Neural cell (in vitro differentiated cells): ENCODE data around the gene ATP2B2.

Experiments
- EP300 ChIP-seq: fragments of 450-650 bp; conservative IDR thresholded peaks from 2 replicates; pipeline ENCODE4 v1.6.1; 2014; ENCODE audit warnings: antibody characterized with exemption, mild to moderate bottlenecking, moderate library complexity; ENCODE audit not compliant: poor library complexity, severe bottlenecking
- EZH2 ChIP-seq: fragments of 200-600, 300-800 bp; shearing (Covaris generic), sonication (generic); IDR thresholded peaks from 2 replicates; pipeline ENCODE4 v1.6.1; 2014; ENCODE audit warnings: antibody characterized with exemption, low read length, borderline replicate concordance, mild to moderate bottlenecking; ENCODE audit not compliant: insufficient read depth, poor library complexity, severe bottlenecking
- MXI1 ChIP-seq: fragments of 450-650 bp; conservative IDR thresholded peaks from 2 replicates; pipeline ENCODE4 v1.6.1; 2014; ENCODE audit warnings: antibody characterized with exemption, mild to moderate bottlenecking; ENCODE audit not compliant: poor library complexity, severe bottlenecking
- POLR2AphosphoS5 ChIP-seq: IDR thresholded peaks from 2 replicates; pipeline ENCODE4 v1.6.1; 2012
- RAD21 ChIP-seq: fragments of 450-650 bp; conservative IDR thresholded peaks from 2 replicates; pipeline ENCODE4 v1.6.1; 2014; ENCODE audit warnings: antibody characterized with exemption, mild to moderate bottlenecking, moderate library complexity
- SMC3 ChIP-seq: fragments of 450-650 bp; conservative IDR thresholded peaks from 2 replicates; pipeline ENCODE4 v1.6.1; 2014; ENCODE audit warnings: antibody characterized with exemption, mild to moderate bottlenecking, moderate library complexity; ENCODE audit not compliant: poor library complexity
- TAF1 ChIP-seq: IDR thresholded peaks from 2 replicates; pipeline ENCODE4 v1.6.1; 2012; ENCODE audit warnings: low read depth
- TF ChIP-seq, protein P1 (sequence below): fragments of 450-650 bp; IDR thresholded peaks from 2 replicates; pipeline ENCODE4 v1.5.1; 2014; ENCODE audit warnings: antibody characterized with exemption, mild to moderate bottlenecking, moderate library complexity; ENCODE audit not compliant: poor library complexity, severe bottlenecking
- TF ChIP-seq, protein P2 (sequence below): IDR thresholded peaks from 2 replicates; pipeline ENCODE4 v1.6.1; 2012; ENCODE audit warnings: borderline replicate concordance

DNA sequence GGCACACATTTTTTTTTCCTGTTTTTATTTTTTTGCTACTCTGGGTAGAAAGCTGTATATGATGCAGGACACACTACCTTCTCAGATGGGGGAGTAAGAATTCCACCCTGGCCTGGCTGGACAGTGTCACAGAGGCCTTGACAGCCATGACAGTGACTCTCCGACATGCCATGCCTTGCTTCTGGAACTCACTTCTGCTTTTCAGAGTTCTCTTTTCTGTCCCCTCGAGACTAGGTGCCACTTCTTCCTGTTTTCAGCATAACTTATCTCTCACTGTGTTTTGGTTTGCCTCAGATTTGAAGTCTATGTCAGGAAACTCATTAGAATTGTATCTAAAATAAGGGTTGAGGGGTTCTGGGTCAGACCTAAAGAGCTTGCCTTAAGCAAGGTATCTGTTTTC, 115.4 kb downstream of the ATP2B2 start:
- TF ChIP-seq EZH2: no peak
- TF ChIP-seq, protein P1, sequence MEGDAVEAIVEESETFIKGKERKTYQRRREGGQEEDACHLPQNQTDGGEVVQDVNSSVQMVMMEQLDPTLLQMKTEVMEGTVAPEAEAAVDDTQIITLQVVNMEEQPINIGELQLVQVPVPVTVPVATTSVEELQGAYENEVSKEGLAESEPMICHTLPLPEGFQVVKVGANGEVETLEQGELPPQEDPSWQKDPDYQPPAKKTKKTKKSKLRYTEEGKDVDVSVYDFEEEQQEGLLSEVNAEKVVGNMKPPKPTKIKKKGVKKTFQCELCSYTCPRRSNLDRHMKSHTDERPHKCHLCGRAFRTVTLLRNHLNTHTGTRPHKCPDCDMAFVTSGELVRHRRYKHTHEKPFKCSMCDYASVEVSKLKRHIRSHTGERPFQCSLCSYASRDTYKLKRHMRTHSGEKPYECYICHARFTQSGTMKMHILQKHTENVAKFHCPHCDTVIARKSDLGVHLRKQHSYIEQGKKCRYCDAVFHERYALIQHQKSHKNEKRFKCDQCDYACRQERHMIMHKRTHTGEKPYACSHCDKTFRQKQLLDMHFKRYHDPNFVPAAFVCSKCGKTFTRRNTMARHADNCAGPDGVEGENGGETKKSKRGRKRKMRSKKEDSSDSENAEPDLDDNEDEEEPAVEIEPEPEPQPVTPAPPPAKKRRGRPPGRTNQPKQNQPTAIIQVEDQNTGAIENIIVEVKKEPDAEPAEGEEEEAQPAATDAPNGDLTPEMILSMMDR: no peak
- TF ChIP-seq SMC3: no peak
- TF ChIP-seq POLR2AphosphoS5: no peak
- no peak for TF ChIP-seq EP300
- no peak for TF ChIP-seq RAD21
- TF ChIP-seq, protein P2, sequence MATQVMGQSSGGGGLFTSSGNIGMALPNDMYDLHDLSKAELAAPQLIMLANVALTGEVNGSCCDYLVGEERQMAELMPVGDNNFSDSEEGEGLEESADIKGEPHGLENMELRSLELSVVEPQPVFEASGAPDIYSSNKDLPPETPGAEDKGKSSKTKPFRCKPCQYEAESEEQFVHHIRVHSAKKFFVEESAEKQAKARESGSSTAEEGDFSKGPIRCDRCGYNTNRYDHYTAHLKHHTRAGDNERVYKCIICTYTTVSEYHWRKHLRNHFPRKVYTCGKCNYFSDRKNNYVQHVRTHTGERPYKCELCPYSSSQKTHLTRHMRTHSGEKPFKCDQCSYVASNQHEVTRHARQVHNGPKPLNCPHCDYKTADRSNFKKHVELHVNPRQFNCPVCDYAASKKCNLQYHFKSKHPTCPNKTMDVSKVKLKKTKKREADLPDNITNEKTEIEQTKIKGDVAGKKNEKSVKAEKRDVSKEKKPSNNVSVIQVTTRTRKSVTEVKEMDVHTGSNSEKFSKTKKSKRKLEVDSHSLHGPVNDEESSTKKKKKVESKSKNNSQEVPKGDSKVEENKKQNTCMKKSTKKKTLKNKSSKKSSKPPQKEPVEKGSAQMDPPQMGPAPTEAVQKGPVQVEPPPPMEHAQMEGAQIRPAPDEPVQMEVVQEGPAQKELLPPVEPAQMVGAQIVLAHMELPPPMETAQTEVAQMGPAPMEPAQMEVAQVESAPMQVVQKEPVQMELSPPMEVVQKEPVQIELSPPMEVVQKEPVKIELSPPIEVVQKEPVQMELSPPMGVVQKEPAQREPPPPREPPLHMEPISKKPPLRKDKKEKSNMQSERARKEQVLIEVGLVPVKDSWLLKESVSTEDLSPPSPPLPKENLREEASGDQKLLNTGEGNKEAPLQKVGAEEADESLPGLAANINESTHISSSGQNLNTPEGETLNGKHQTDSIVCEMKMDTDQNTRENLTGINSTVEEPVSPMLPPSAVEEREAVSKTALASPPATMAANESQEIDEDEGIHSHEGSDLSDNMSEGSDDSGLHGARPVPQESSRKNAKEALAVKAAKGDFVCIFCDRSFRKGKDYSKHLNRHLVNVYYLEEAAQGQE: no peak
- TF ChIP-seq TAF1: no peak
- TF ChIP-seq MXI1: no peak
